ENCODE measurements around the gene CEP170. TPM values are rescaled to one million over a fixed set of nuclear protein-coding genes. Genes with fewer than 3 reads are reported as not detected.
"Not testable (repeated sequence)": the region's sequence is repeated elsewhere in the genome, so short reads cannot be mapped to it uniquely, and the experiment has no call there.

CEP170 gene
- total RNA-seq, 2 donors from 2014 or later = 11.6 to 17.5 TPM

GRCh38 chr1:243104452-243104851 is 150.6 kb downstream of the CEP170 start:
- H3K36me3 ChIP-seq; H3K9me3 ChIP-seq; H3K4me1 ChIP-seq; H3K9ac ChIP-seq (ENCODE audit: low read depth in 2 of 2, low read length in 2 of 2); H3K27me3 ChIP-seq; H3K27ac ChIP-seq; intact Hi-C loops (cut with DNase I); DNase-seq; H3K4me3 ChIP-seq: not testable (repeated sequence)

- H3K4me3 ChIP-seq; H3K27ac ChIP-seq; intact Hi-C loops (cut with DNase I); H3K9ac ChIP-seq (ENCODE audit: low read depth in 2 of 2, low read length in 2 of 2); H3K27me3 ChIP-seq; H3K9me3 ChIP-seq; H3K36me3 ChIP-seq; H3K4me1 ChIP-seq: not testable (repeated sequence)
- DNase-seq = peak; percentile 29
These were observed 153.5 kb downstream of the CEP170 start for GRCh38 chr1:243101551-243102050.

DNA sequence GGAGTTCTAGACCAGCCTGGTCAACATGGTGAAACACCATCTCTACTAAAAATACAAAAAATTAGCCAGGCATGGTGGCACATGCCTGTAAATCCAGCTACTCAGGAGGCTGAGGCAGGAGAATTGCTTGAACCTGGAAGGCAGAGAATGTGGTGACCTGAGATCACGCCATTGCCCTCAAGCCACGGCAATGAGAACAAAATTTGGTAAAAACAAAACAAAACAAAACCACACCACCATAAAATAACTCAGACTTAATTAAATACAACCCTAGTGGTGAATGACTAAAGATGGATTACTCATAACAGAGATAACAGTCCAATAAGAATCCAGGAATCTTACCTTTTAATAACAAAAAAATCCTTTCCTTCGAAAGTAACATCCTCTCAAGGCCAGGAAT is 167.7 kb downstream of the CEP170 start:
- H3K27me3 ChIP-seq; H3K27ac ChIP-seq; DNase-seq; intact Hi-C loops (cut with DNase I); H3K4me1 ChIP-seq; H3K9me3 ChIP-seq; H3K4me3 ChIP-seq; H3K9ac ChIP-seq (ENCODE audit: low read depth in 2 of 2, low read length in 2 of 2); H3K36me3 ChIP-seq: not testable (repeated sequence)

Other genes with a start within 250 kb of the CEP170 start
- gene SDCCAG8, start 760 bp upstream of the CEP170 start, total RNA-seq = 10 to 100 TPM; 18.4 to 18.8 TPM

Data from colonic mucosa (tissue), 4 donors.